Sciatic nerve (tissue), 2 donors: ENCODE data around the gene PPP4C. TPM values are rescaled to one million over a fixed set of nuclear protein-coding genes. Genes with fewer than 3 reads are reported as not detected.
"Not testable (repeated sequence)": the region's sequence is repeated elsewhere in the genome, so short reads cannot be mapped to it uniquely, and the experiment has no call there.

Experiments used
- ATAC-seq: fragments of 200-7000 bp; cut with Tn5 transposase; one replicate; pipeline ENCODE4 v1.9.1; 2020; ENCODE audit warnings: mild to moderate bottlenecking, moderate library complexity
- DNase-seq: peaks from one replicate; pipeline ENCODE4 v3.0.0-alpha.2; 2020; ENCODE audit warnings: low spot score
- intact Hi-C: fragments of 100-400 bp; cut with DNase I; formaldehyde crosslinking; loops from one replicate; pipeline ENCODE4 v1.14.2; 2022
- total RNA-seq: library from RNA; stranded (reverse); fragmentation: NEBNext Ultra II Directional; extraction: Animal tissue kit (Norgen Biotek cat#: 25700); gene quantifications from one replicate; pipeline ENCODE4 v1.2.1, GENCODE V29; 2021
- donor health status: DM: no; HTN: no; CAD: no.
- donor health status: DM: no; HTN: no; CAD: no.

Gene PPP4C
- 41.2 TPM for total RNA-seq

DNA sequence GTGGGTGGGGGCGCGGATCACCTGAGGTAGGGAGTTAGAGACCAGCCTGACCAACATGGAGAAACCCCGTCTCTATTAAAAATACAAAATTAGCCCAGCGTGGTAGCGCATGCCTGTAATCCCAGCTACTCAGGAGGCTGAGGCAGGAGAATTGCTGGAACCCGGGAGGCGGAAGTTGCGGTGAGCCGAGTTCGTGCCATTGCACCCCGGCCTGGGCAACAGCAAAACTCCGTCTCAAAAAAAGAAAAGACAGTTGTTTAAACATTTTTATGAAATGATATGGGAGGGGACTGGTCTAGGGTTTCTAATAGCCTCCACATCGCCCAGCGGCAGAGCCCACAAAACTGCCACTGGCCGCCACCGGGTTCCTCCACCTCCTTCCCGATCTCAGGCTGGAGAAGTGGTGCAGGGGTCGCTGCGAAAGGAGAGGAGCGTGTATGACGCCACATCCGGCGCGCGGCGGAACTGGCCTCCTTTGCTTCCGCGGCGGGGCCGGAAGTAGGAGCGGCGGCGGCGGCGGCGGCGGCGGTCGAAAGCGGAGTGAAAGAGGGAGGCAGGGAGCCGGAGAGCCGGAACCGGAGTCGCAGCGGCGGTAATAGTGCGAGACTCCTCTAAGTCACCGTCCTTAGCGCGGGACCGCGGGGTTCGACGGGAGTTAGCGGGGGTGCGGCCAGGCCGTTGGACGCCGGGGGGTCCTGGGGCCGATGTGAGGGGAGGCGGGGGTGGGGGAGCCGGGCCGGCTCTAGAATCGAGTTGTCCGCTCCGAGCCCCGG is at the start of gene PPP4C:
PPP4C (plus strand) TSS at position 492 of the 773 bp plus-strand sequence. CDS start 384 bp downstream, outside the sequence.
- intact Hi-C loops = no loop called here

DNA sequence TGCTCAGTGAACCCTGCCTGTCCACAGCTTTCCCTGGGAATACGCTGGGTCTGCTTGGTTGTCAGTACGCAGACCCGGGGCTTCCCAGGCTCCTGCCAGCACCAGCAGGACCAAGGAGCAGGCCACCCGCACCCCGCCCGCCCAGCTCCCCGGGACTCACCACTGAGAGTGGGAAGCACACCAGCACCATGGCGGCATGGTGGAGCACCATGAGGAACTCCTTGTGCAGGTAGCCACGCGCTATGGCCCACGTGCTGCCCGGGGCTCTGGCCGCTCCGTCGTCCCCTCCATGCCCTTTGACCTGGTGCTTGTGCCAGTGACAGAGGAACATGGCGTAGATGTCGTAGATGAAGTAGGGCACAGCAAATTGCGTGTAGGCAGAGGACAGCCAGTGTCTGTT is 49.3 kb upstream of the PPP4C start:
- no peak for ATAC-seq
- intact Hi-C loops = loop anchor here (10.0 kb wide), 1 partner anchor 332 kb away; no protein-coding TSS in a partner anchor
- DNase-seq = no peak

More for the DNA sequence above, at the start of gene PPP4C:
- DNase-seq = peak; percentile 94
- ATAC-seq = peak; percentile 98

DNA sequence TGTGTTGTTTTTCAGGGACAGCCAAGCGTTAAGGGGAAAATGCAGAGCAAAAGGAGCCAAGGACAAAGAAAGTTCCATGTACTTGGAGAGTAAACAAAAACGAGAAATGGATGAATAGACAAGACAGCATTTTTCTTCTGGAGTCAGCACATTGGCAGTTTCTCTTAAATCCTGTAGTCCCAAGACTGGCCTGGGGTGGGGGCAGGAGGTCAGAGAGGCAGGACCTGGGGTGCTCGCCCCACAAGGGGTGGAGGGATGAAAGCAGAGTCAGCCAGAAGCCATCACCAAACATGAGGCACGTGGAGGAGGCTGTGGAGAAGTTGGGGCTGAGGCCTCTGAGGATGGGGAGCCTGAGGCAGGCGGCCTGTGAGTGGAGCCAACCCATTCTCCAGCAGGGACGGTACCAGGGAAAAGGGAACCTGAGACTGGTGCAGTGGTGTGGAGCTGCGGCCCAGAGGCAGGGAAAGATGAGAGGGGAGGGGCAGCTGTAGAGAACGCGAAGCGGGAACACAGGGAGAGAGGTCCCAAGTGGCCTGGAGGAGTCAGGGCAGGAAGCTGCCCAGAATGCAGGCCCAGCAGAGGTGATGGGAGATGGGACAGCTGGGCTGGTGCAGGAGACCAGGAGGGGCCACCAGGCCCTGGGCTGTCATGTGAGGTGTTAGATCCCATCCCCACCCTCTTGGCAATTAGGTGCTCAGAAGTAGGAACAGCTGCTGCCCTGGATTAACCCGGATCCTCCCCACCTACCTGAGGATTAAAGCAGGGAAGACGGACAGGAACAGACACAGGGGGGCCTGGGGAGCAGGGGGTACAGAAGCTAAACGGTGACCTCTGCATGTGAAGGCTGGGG is 48.0 kb upstream of the PPP4C start:
- no peak for ATAC-seq

DNA sequence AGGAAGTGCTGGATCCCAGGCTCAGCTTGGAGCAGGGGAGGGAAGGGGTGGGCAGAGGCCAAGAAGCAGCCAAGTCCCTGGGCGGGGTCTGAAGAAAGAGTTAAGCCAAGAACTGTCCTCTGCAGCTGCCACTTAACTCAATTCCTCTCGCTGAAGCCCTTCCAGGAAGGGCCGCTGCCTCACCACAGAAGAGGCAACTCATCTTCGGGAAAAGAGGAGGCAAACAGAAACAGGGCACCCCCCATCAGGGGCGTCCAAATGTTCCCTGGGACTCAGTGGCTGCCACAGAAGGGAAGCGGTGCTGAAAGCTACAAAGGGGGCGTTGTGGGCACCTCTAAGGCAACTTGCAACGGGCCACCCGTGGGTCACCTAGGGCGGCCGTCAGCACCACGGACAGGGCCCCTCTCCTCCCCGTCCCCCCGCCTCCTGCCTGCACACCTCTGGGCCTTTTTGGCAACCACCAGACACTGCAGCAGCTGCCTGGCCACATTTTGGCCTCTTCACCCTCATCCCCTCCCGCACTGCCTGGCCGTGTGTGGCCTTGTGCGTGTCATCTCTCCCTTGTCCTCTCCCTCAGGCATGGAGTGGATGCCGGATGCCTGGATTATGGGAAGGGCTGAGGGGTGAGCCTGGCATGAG is 47.2 kb upstream of the PPP4C start:
- peak; percentile 43 for ATAC-seq
- DNase-seq = no peak
- intact Hi-C loops = loop anchor here (10.0 kb wide), 1 partner anchor 334 kb away; no protein-coding TSS in a partner anchor

More for the DNA sequence above, 48.0 kb upstream of the PPP4C start:
- no peak for DNase-seq
- intact Hi-C loops = loop anchor here (10.0 kb wide), 1 partner anchor 333 kb away; no protein-coding TSS in a partner anchor

DNA sequence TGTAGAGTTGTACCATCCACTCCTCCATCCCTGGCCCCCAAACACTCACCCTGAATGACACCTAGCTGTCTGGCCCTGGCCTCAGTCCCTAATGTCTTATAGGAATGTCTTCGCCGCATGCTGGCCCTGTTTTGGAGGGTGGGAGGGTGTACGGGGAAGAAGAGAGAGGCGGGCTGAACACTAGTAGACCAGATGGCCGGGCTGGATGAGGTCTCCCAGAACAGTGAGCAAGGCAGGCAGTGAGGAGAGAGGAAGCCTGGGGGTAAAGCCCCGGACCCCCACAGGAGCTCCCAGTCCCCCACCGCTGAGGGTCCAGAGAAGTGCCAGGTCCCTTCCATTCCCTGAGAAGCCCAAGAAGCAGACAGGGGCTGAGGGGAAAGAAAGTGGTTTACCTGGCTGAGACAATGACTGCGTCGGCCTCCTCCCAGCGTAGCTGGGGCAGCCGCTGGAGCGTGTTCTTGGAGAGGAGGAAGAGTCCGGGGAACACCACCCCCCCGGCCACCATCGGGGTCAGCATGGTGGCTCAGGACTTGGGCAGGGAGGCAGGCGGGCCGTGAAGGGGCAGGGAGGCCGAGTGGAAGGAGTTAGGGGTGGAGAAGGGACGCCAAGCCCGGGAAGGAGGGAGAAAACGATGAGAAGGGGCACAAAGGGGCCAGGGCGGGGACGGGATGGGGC is 45.6 kb upstream of the PPP4C start:
- DNase-seq (no peak), ATAC-seq (no peak)
- intact Hi-C loops = no loop called here

DNA sequence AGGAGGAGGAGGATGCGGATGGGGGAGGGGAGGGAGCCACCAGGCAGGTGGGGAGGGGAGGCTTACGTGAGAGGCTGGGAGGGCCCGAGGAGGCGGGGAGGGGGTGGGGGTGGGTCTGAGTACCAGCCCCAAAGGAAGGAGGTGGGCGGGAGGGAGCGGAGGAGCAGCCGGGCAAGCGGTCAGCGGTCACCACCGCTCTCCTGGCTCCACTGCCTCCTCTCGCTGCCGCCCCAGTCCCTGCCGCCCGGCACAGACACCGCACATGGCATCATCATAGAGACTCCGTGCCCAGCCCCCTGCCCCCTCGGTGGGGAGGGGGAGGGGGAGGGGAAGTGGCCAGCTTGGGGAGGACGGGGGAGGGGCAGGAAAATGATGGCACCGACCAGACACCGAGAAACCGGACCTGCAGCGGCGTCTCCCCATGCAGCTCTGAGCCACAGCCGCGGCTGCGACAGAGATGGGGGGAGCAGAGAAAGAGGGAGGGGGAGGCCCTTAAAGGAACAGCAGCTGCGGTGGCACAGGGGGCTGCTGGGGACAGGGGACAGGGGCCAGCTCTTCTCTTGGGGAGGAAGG is 44.9 kb upstream of the PPP4C start, which contains the start of gene TLCD3B:
TLCD3B (minus strand) TSS at position 431 of the 573 bp plus-strand sequence. CDS start 744 bp downstream, outside the sequence.
- intact Hi-C loops = no loop called here
- ATAC-seq = peak; percentile 15
- no peak for DNase-seq

DNA sequence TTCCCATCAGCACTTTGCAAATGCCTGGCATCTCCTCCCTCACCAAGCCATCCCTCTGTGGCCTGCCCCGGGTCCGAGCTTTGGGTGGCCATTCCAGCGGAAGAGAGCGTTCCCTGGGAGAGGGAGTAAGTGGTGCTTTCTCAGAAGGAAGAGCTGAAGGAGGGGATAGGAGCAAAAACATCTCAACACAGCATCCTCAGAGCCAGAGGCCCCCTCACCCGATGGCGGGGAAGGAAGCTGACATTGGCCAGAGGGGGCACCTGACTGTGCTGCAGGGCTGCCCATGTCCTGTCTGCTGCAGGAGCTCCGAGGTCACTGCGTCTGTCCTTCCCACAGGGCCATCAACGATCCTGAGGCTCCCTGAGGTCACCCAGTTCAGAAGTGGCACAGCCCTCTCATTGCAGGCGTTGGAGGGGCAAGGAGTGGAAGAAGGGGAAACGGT is 44.3 kb upstream of the PPP4C start:
- DNase-seq = no peak
- no peak for ATAC-seq
- intact Hi-C loops = no loop called here

DNA sequence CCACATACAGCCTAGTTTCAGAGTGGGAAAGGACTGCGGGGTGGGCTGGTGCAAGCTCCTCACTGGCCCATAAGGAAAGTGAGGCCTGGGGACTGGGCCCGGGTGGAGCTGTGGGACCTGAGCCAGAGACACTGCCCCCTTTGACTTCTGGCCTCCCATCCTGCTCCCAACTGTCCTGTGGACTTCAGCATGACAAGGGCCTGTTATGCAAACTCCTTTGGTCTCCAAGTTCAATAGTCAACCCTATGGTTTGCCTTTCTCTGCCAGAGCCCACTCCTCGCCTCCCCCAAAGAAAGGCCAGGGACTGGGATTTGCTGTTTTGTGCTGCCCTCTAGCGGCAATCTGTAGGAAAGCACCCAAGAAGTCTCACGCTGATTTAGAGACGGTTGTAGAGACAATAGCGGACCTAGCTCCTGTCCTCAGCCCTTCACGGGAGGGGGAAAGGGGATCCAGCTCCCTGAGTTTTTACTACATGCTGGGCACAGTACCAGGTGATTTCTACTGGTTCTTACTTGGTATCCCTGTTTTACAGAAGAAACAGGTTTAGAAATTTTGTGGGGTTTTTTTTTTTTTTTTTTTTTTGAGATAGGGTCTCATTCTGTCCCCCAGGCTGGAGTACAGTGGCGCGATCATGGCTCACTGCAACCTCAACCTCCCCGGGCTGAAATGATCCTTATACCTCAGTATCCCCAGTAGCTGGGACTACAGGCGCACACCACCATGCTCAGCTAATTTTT is 43.5 kb upstream of the PPP4C start:
- DNase-seq = no peak
- intact Hi-C loops = no loop called here
- ATAC-seq = no peak

DNA sequence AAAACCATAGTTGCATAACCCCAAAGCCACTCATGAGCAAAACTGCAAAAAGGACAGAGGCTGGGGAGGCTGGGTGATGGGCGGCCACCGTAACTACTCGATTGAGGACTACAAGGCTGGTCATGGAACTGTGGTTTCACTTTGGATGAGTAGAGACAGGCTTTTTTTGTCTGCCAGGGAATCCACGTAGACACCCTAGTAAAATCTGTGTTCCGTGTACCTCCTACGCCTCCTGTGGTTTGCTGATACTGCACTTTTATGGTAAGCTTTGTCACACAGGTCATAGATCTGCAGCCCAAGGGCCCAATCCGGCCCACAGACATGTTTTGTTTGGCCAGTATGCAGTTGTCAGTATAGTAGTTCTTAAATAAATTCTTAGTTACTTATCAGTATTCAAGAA is 42.5 kb upstream of the PPP4C start:
- intact Hi-C loops = no loop called here
- DNase-seq = no peak
- no peak for ATAC-seq

DNA sequence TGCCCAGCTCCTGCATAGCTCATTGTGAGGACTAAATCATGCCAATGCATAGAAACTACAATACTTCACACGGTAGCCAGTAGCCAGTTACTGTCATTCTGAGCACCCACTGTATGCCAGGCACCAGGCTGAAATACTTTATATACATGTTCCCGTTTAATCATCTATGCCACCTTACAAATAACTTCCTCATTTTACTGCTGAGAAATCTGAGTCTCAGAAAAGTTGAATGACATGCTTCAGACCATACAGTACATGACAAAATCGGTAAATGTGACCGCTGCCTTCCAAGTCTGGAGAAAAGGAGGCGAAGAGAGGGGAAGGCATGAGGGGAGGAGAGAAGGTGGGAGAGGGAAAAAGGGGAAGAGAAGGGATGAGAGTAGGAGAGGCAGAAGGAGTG is 35.6 kb upstream of the PPP4C start:
- ATAC-seq (no peak), DNase-seq (no peak)
- intact Hi-C loops = no loop called here

DNA sequence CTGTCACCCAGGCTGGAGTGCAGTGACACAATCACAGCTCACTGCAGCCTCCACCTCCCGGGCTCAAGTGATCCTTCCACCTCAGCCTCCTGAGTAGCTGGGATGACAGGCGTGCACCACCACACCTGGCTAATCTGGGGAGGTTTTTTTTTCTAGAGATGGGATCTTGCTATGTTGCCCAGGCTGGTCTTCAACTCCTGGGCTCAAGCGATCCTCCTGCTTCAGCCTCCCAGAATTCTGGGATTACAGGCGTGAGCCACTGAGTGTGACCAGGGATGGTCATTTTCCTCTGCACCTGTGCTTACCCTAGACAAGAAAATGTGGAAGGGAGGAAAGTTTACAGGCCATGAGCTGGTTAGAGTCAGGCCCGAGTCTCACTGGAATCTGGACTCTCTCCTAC is 35.1 kb upstream of the PPP4C start:
- ATAC-seq, DNase-seq, intact Hi-C loops: not testable (repeated sequence)

DNA sequence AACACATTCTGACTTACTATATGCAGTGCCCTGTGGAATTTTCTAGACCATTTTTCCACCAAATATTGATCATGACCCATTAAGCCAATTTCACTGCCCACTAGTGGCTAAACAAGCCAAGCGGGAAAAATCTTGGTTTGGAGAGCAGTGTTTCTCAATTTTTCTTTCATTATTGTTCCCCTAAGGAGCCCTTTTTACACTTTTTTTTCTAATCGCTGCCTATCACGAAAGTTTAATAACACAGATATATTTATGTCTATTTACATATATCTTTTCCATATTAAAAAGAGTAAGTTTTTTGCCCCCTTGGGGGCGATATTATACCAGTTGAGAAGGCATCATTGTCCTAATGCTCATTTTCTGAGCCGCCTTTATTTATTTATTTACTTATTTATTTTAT is 34.0 kb upstream of the PPP4C start:
- ATAC-seq (no peak), DNase-seq (no peak)
- intact Hi-C loops = no loop called here

DNA sequence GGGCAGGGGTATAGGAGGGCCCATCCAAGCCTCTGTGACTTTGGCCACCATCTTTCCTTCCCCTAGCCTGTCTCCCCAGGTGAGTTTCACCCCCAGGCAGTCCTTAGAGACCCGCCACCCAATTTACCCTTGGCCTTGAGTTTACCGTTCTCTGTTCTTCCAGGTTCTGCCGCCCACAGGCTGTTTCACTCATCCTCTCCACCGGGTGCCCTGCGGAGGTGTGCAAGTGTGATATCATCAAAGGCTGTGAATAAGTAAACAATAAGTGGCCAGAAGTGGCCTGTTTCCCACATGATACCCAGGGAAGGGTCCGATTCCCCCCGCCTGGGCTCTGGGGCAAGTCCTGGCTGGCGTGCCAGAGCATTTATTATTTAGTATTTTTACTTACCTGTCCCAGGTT is 29.6 kb upstream of the PPP4C start:
- no peak for ATAC-seq
- DNase-seq = no peak
- intact Hi-C loops = no loop called here

DNA sequence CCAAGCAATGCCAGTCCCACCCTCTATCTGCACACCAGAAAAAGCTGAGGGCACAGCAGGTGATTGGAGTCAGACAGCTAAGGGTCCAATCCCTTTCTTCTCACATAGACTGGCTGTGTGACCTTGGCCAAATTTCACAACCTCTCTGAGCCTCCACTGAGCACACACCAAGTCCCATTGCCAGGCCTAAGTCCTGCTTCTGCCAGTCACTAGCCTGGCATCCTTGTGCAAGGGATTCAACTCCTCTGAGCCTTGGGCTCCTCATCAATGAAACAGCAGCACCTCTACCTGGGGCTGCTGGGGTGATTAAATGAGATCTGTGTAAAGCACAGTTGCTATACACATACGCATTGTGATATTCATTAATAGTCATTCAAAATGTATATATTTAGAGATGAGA is 29.2 kb upstream of the PPP4C start:
- ATAC-seq (no peak), DNase-seq (no peak)
- intact Hi-C loops = no loop called here

DNA sequence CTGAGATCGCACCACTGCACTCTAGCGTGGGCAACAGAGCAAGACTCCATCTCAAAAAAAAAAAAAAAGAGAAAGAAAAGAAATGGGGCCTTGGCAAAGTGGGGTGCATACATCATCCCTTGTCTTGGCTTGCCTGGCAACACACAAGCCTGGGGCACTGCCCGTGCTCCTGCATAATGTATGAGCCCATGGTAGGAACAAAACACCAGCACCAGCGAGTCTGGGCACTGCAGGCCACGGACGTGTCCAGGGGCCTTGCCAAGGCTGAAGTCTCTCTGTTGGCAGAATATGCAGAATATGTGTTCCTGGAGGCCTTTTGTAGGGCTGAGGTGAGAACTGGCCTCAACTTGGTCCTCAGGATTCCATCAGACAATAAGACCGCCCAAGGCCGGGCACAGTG is 25.9 kb upstream of the PPP4C start:
- intact Hi-C loops = no loop called here
- DNase-seq (no peak), ATAC-seq (no peak)

DNA sequence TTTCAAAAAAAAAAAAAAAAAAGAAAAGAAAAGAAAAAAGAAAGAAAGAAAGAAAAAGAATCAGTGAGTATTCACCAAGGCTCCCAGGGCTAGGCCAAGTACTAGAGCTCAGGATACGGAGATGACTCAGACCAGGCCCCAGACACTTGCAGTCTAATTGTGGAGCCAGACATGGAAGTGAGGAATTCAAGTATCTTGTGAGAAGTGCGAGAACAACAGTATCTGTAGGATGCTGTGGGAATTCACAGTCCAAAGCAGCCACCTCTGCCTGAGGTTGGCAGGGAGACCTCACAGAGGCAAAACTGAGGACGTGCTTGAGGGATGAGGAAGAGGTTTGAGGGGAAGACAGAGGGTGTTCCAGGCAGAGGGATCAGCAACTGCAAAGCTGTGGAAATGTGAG is 24.3 kb upstream of the PPP4C start:
- DNase-seq (no peak), ATAC-seq (no peak)
- intact Hi-C loops = no loop called here

DNA sequence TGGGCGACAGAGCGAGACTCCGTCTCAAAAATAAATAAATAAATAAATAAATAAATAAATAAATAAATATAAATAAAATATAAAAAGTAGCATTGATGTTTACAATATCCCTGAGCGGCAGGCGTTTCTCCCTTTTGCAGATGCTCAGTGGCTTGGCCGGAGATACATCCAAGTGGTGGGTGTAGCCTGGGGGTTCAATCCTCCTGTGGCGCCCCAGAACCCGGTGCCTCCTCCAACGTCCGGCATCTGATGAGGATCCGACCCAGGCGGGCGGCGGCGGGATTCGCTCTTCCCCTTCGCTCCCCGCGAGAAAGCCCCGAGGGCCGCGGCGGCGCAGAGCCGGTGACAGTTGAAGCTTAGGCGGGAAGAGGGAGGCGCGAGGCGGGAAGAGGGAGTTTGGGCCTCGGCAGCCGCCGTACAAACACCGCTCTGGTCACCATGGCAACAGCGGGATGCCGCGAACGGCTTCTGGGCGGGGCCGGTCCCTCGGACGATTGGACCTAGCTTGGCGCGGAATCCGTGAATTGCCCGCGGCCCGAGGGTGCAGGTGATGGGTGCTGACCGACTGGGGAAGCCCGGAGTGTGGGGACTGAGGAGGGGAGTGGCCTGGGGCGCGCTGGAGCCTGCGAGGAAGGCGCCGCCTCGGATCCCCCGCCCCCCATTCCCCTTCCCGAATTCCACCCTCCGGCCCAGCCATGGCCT is 23.0 kb upstream of the PPP4C start:
- ATAC-seq = peak; percentile 96
- intact Hi-C loops = no loop called here

More for the DNA sequence above, 23.0 kb upstream of the PPP4C start:
- peak; percentile 98 for DNase-seq
